ENCODE measurements around the gene UQCRH. TPM values are rescaled to one million over a fixed set of nuclear protein-coding genes. Genes with fewer than 3 reads are reported as not detected.

UQCRH gene
- polyA plus RNA-seq, 1 donor, result 357 TPM

Other genes starting within 250 kb of the UQCRH start
- gene PIK3R3, start 171.1 kb upstream of the UQCRH start, polyA plus RNA-seq, result 7.4 TPM
- 17.8 TPM for gene TSPAN1, start 128.6 kb upstream of the UQCRH start, polyA plus RNA-seq
- gene P3R3URF, start 127.2 kb upstream of the UQCRH start, polyA plus RNA-seq, result not detected
- gene POMGNT1, start 105.3 kb upstream of the UQCRH start, polyA plus RNA-seq, result 56.4 TPM
- 0.72 TPM for gene LURAP1, start 100.4 kb upstream of the UQCRH start, polyA plus RNA-seq
- gene RAD54L, start 55.9 kb upstream of the UQCRH start, polyA plus RNA-seq, result 6.6 TPM
- 68.4 TPM for gene LRRC41, start 82 bp upstream of the UQCRH start, polyA plus RNA-seq
- 23.9 TPM for gene NSUN4, start 37.1 kb downstream of the UQCRH start, polyA plus RNA-seq
- gene FAAH, start 90.6 kb downstream of the UQCRH start, polyA plus RNA-seq, result 23.1 TPM
- not detected for gene DMBX1, start 186.1 kb downstream of the UQCRH start, polyA plus RNA-seq
- gene KNCN, start 247.9 kb downstream of the UQCRH start, polyA plus RNA-seq, result 0.18 TPM